Esophagus squamous epithelium (tissue), 5 donors: ENCODE measurements around the gene EFCAB12. TPM values are rescaled to one million over a fixed set of nuclear protein-coding genes. Genes with fewer than 3 reads are reported as not detected.
A peak's percentile ranks its signal among the peaks of the same experiment; 100 is the strongest.

Source experiments
- DNase-seq: peaks from one replicate; lab custom pipeline; 2025; lab: John Stamatoyannopoulos, UW
- H3K27ac ChIP-seq, 4 donors: fragments of 200-600 bp; sonication (generic); one replicate each; pipeline ENCODE4 v1.5.1; 2016 to 2019; ENCODE audit warnings: mild to moderate bottlenecking in 1 of 4
- H3K27me3 ChIP-seq, 4 donors: fragments of 200-600 bp; sonication (generic); 1 replicate in 3 of 4; 2 replicates in 1 of 4; pipeline versions ENCODE4 v1.5.1 to v1.6.0; 2017 to 2021; ENCODE audit warnings: antibody characterized with exemption in 1 of 4
- H3K36me3 ChIP-seq, 3 donors: fragments of 200-600 bp; sonication (generic); one replicate each; pipeline ENCODE4 v1.5.1; 2016 to 2019
- H3K4me1 ChIP-seq, 3 donors: fragments of 200-600 bp; sonication (generic); one replicate each; pipeline ENCODE4 v1.5.1; 2017 to 2019
- H3K4me3 ChIP-seq, 4 donors: fragments of 200-600 bp; sonication (generic); 1 replicate in 3 of 4; 2 replicates in 1 of 4; pipeline ENCODE4 v1.5.1; 2016 to 2019; ENCODE audit warnings: mild to moderate bottlenecking in 2 of 4, moderate library complexity in 1 of 4
- H3K9me3 ChIP-seq, 3 donors: fragments of 200-600 bp; sonication (generic); one replicate each; pipeline ENCODE4 v1.5.1; 2016 to 2019
- POLR2A ChIP-seq, 4 donors: fragments of 450-650 bp; IDR thresholded peaks; one replicate each; pipeline ENCODE4 v1.6.1; 2017; ENCODE audit warnings: antibody characterized with exemption in 4 of 4, mild to moderate bottlenecking in 4 of 4, moderate library complexity in 3 of 4
- WGBS, 2 donors: methylation state at CpG; one replicate each; pipeline ENCODE4 v1.1.5; 2018; 5-methylcytosine and 5-hydroxymethylcytosine counted together
- intact Hi-C: fragments of 100-400 bp; cut with DNase I; formaldehyde crosslinking; loops from one replicate; pipeline ENCODE4 v1.15.0; 2022
- total RNA-seq, 4 donors: library from RNA; depleted of rRNA; stranded (reverse); fragments of >200 nt; gene quantifications; one replicate each; pipeline ENCODE4 v1.1.0, GENCODE V29; 2016
- TF ChIP-seq, protein P1 (sequence below), 6 experiments: fragments of 450-650 bp in 4 of 6; fragments of 200-600 bp in 2 of 6; sonication (generic) in 2 of 6; IDR thresholded peaks; one replicate each; pipeline ENCODE4 v1.5.1; 2016 to 2019; ENCODE audit warnings: antibody characterized with exemption in 6 of 6, mild to moderate bottlenecking in 4 of 6, moderate library complexity in 4 of 6
- donor health status: DM: yes; HTN: yes; CAD: no.

Gene EFCAB12
- total RNA-seq, 4 donors from 2014 or later: under 0.01 TPM; not detected in 3

DNA sequence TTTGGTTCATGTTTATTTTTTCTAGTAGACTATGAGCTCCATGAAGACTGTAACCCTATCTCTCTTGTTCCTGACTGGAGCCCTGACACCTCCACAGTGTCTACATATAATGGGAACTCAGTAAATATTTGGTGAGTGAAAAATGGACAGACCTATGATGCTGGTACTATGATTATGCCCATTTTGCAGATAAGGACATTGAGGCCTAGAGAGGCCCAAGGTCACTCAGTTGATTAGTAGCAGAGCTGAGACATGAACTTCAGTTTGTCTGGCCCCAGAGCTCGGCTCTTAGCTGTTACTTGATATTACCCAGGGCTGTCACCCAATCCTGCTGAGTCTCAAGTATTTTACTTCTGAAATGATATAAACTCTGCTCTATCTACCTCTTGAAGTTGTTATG lies 5.5 kb downstream of the EFCAB12 start:
- DNase-seq: no peak
- no peaks in the 10 kb centered on the region for H3K9me3 ChIP-seq
- H3K4me1 ChIP-seq: peaks cover 3 to 6% (median 4%) of the 10 kb centered on the region in 3 donors
- no peak overlapping the region for H3K27ac ChIP-seq
- H3K27me3 ChIP-seq: no peaks in the 10 kb centered on the region
- H3K4me3 ChIP-seq: no peak overlapping the region
- WGBS, 2 donors: 83 to 100% methylated on average over 1 of the region's 1 CpG
- TF ChIP-seq, protein P1, sequence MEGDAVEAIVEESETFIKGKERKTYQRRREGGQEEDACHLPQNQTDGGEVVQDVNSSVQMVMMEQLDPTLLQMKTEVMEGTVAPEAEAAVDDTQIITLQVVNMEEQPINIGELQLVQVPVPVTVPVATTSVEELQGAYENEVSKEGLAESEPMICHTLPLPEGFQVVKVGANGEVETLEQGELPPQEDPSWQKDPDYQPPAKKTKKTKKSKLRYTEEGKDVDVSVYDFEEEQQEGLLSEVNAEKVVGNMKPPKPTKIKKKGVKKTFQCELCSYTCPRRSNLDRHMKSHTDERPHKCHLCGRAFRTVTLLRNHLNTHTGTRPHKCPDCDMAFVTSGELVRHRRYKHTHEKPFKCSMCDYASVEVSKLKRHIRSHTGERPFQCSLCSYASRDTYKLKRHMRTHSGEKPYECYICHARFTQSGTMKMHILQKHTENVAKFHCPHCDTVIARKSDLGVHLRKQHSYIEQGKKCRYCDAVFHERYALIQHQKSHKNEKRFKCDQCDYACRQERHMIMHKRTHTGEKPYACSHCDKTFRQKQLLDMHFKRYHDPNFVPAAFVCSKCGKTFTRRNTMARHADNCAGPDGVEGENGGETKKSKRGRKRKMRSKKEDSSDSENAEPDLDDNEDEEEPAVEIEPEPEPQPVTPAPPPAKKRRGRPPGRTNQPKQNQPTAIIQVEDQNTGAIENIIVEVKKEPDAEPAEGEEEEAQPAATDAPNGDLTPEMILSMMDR (IDR thresholded peaks at IDR 0.05): no peak
- no peak for TF ChIP-seq POLR2A (IDR thresholded peaks at IDR 0.05)
- H3K36me3 ChIP-seq: no peaks in the 10 kb centered on the region
- intact Hi-C loops: no loop called here

DNA sequence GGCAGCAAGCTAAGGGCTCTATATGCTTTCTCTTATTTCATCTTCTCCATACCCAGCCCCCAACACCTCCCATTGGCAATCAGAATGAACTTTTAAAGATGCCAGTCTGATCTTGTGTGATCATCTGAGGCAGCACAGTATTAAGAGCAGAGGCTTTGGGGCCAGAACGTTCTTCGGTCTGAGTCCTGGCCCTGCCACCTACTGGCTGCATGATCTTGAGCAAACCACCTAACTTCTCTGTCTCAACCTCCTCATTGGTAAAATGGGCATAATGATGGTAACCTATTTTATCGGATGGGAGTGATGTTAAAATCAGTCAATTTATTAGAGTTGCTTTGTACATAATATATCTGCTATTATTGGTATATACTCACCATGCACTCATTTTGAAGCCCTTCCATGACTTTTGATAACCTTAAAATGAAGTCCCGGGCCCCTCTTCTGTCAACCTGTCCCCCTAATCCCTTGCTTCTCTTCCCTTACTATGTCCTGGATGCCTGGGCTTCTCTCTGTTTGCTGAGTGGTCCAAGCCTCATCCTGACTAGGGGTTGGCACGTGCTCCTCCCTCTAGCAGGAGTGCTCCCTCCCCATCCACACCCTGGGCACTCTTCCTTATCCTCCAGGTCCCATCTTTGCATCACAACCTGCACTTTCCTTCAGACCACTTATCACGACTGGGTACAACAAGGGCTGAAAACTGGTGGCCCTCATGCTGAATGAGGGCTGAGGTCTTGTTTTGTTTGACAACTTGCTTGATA lies 6.3 kb downstream of the EFCAB12 start:
- H3K27ac ChIP-seq: no peak overlapping the region
- no peak overlapping the region for H3K4me3 ChIP-seq
- no peak for TF ChIP-seq POLR2A (IDR thresholded peaks at IDR 0.05)
- TF ChIP-seq, protein P1 (IDR thresholded peaks at IDR 0.05): peak in 1 of 6 experiments; percentile 5
- intact Hi-C loops: no loop called here
- 78 to 84% methylated on average over 6 of the region's 6 CpGs for whole genome bisulfite sequencing, 2 donors
- no peaks in the 10 kb centered on the region for H3K4me1 ChIP-seq
- no peaks in the 10 kb centered on the region for H3K27me3 ChIP-seq
- H3K36me3 ChIP-seq: no peaks in the 10 kb centered on the region
- DNase-seq: no peak
- H3K9me3 ChIP-seq: no peaks in the 10 kb centered on the region

DNA sequence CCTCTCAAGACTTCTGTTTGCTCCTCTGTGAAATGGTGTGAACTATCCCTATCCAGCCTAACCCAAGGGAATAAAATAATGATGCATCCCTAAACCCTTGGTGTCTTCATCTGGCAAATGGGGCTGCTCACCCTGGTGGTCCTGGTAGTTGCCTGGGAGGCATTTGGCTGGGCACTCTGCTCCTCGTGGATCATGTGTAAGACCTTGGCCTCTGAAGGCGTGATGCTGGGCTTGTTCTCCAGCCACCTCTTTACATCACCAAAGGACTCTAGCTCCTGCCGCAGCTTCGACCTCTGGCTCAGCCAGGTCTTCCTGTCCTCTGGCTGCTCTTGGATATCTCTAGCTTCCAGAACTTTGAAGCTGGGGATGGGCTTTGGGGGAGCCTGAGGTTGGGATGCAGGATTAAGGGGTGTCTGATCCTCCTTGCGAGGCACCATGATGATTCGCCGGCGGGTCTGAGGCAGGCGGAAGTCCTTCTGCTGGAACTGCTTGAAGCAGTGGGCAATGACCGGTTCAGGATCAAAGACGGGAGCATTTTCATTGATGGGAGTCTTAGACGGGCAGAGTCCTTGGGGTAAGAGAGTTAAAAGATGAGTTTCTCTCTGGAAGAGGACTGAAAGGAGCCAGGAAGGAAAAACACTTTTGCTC lies 7.1 kb downstream of the EFCAB12 start:
- H3K27ac ChIP-seq: no peak overlapping the region
- no peaks in the 10 kb centered on the region for H3K36me3 ChIP-seq
- intact Hi-C loops: no loop called here
- TF ChIP-seq POLR2A (IDR thresholded peaks at IDR 0.05): no peak
- TF ChIP-seq, protein P1 (IDR thresholded peaks at IDR 0.05): no peak
- no peaks in the 10 kb centered on the region for H3K4me1 ChIP-seq
- no peak for DNase-seq
- H3K27me3 ChIP-seq: no peaks in the 10 kb centered on the region
- 91 to 95% methylated on average over 8 to 9 of the region's 12 CpGs for WGBS, 2 donors
- no peaks in the 10 kb centered on the region for H3K9me3 ChIP-seq
- no peak overlapping the region for H3K4me3 ChIP-seq

DNA sequence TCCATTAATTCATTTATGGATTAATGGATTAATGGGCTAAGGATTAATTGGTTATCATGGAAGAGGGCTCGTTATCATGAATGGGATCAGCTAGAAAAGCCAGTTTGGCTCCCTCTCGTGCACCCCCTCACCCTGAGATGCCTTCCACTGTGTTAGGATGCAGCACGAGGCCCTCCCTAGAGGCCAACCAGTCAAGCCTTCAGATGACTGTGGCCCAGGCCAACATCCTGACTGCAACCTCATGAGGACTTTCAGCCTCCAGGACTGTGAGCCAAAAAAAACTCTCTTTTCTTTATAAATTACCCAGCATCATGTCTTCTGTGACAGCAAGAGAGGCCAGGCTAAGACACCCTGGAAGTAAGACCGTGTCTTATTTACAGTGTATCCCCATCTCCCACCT lies 9.0 kb downstream of the EFCAB12 start:
- Histone ChIP-seq H3K4me1 (no peaks in the 10 kb centered on the region), H3K9me3 (no peaks in the 10 kb centered on the region), H3K27me3 (no peaks in the 10 kb centered on the region), H3K4me3 (no peak overlapping the region), H3K27ac (no peak overlapping the region), H3K36me3 (no peaks in the 10 kb centered on the region)
- DNase-seq: no peak
- WGBS, 2 donors: 82 to 84% methylated on average over 3 to 4 of the region's 4 CpGs
- TF ChIP-seq, protein P1 (IDR thresholded peaks at IDR 0.05): no peak
- no peak for TF ChIP-seq POLR2A (IDR thresholded peaks at IDR 0.05)
- intact Hi-C loops: no loop called here
